Right atrium auricular region (tissue), 2 donors: ENCODE measurements around the gene PODXL2. TPM values are rescaled to one million over a fixed set of nuclear protein-coding genes. Genes with fewer than 3 reads are reported as not detected.

Experiments
- DNase-seq: peaks from one replicate; pipeline ENCODE4 v3.0.0-alpha.2; 2019; ENCODE audit warnings: low spot score
- H3K27ac ChIP-seq, 2 donors: fragments of 200-600 bp; sonication (generic); 1 replicate in 1 of 2; 2 replicates in 1 of 2; pipeline ENCODE4 v1.5.1; 2016 to 2019
- H3K27me3 ChIP-seq, 2 donors: fragments of 200-600 bp; sonication (generic); one replicate each; pipeline versions ENCODE4 v1.5.1 to v1.6.0; 2017 to 2019
- H3K36me3 ChIP-seq: fragments of 200-600 bp; sonication (generic); one replicate; pipeline ENCODE4 v1.5.1; 2016
- H3K4me1 ChIP-seq, 2 donors: fragments of 200-600 bp; sonication (generic); one replicate each; pipeline versions ENCODE4 v1.5.1 to v1.6.0; 2017 to 2019
- H3K4me3 ChIP-seq, 2 donors: fragments of 200-600 bp; sonication (generic); 1 replicate in 1 of 2; 2 replicates in 1 of 2; pipeline ENCODE4 v1.5.1; 2017 to 2019; ENCODE audit warnings: mild to moderate bottlenecking in 1 of 2, moderate library complexity in 1 of 2
- H3K9me3 ChIP-seq, 2 donors: fragments of 200-600 bp; sonication (generic); one replicate each; pipeline ENCODE4 v1.5.1; 2019
- CTCF ChIP-seq, 2 donors: fragments of 200-600 bp; sonication (generic); IDR thresholded peaks; one replicate each; pipeline ENCODE4 v1.5.1; 2019; ENCODE audit warnings: antibody characterized with exemption in 2 of 2
- total RNA-seq, 2 donors: library from RNA; depleted of rRNA; stranded (reverse); fragments of >200 nt; gene quantifications; one replicate each; pipeline ENCODE4 v1.1.0, GENCODE V29; 2016

The PODXL2 gene
- total RNA-seq, 2 donors from 2014 or later: 1.9 to 2.9 TPM

DNA sequence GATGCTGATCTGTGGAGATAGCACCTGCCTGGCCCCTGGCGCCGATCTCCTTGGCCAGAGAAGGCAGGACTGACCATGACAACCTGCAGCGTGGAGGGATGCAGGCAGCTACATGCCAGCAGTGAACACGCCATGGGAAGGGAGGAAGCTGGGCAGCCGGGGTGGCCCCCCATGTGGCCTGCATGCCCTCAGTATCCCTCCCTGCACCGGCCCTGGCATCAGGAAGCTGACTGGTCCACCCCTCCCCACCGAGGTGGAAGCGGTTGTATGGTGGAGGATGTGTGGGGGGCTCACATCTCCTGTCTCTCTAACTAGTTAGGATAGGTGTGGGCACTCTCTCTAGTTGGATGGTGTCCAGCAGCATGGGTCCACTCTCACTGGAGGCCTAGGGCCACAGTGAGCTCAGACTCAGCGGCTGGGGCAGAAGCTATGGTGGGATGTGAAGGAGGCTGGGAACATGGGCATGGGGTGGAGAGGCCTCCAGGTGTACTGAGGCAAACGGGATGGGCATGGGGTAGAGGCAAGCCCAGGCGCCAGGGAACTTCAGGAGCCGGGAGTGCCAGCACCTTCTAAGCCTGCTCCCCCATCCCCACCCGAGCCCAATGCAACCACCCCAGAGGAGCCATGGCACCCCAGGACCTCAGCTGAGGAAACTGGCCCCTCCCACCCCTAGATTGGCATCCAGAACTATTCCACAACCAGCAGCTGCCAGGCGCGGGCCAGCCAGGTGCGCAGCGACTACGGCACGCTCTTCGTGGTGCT, 42.0 kb downstream of the PODXL2 start:
- no peak for DNase-seq
- Histone ChIP-seq H3K36me3 (no peaks in the 10 kb centered on the region), H3K27me3 (no peaks in the 10 kb centered on the region), H3K4me3 (no peak overlapping the region), H3K9me3 (no peaks in the 10 kb centered on the region), H3K4me1 (peaks cover 0 to 35% of the 10 kb centered on the region in 2 donors), H3K27ac (no peak overlapping the region)
- no peak for TF ChIP-seq CTCF (IDR thresholded peaks at IDR 0.05)

DNA sequence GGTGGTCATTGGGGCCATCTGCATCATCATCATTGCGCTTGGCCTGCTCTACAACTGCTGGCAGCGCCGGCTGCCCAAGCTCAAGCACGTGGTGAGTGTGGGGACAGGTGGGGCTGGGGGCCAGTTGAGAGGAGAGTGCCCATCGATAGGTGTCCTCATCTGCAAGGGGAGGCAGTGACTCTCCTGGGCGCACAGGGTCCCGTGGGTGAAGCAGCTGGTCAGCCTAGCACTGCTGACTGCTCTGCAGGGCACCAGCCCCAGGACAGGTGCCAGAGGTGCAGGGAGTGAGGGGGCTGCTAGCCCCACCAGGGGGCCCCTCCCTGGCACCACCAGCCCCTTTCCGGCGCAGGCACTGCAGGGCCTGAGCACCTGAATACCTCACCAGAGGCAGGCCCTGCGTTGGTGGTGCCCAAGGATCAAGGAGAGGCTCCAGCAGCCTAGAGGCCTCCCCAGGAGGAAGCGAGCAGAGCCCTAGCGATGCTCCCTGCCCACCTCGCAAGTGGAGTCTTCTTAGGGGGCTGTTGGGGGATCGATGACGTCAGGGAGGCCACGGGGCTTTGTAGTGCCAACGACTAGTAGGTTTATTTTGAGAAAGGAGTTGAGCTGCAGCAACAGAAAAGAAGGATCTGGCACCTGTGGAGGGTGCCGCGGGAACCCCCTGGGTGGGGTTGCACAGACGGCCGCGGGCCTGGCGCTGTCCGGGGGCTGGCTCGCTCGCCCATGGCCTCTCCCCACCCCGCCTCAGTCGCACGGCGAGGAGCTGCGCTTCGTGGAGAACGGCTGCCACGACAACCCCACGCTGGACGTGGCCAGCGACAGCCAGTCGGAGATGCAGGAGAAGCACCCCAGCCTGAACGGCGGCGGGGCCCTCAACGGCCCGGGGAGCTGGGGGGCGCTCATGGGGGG, 42.8 kb downstream of the PODXL2 start:
- Histone ChIP-seq H3K36me3 (peaks cover 4% of the 10 kb centered on the region), H3K27me3 (no peaks in the 10 kb centered on the region), H3K27ac (peak overlapping the region; percentile 89 to 91), H3K4me3 (peak overlapping the region; percentile 88 to 92), H3K4me1 (peaks cover 0 to 39% of the 10 kb centered on the region in 2 donors), H3K9me3 (no peaks in the 10 kb centered on the region)
- no peak for TF ChIP-seq CTCF (IDR thresholded peaks at IDR 0.05)
- no peak for DNase-seq

DNA sequence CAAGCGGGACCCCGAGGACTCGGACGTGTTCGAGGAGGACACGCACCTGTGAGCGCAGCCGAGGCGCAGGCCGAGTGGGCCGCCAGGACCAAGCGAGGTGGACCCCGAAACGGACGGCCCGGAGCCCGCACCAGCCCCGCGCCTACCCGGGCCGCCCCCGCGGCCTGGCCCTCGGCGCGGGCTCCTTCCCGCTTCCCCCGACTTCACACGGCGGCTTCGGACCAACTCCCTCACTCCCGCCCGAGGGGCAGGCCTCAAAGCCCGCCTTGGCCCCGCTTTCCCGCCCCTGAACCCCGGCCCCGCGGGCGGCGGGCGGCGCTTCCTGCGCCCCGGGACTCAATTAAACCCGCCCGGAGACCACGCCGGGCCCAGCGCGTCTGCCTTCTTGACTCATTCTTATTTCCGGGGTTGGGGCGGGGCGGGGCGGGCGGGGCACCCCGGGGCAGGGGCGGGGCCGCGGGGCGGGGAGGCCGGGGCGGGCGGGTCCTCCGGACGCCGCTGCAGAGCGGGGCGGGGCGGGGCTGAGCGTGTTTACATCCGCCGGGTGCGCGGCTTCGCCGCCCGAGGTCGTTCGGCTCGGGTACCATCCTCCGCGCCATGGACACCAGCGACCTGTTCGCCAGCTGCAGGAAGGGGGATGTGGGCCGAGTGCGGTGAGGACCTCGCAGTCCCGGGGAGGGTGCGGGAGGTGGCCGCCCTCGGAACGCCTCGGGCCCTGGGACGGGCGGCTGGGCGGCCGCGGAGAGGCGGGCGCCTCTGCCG, 43.6 kb downstream of the PODXL2 start, which contains the start of gene ABTB1:
TSS of gene ABTB1 (plus strand) at position 524 of the 762 bp plus-strand sequence. CDS start at position 598, 74 bp downstream.
- Histone ChIP-seq H3K27ac (peak within 1 kb of the TSS; percentile 89 to 91), H3K27me3 (no peaks in the 10 kb centered on the region), H3K4me3 (peak within 1 kb of the TSS; percentile 88 to 92), H3K36me3 (peaks cover 12% of the 10 kb centered on the region), H3K4me1 (peaks cover 0 to 39% of the 10 kb centered on the region in 2 donors), H3K9me3 (no peaks in the 10 kb centered on the region)
- TF ChIP-seq CTCF (IDR thresholded peaks at IDR 0.05): no peak
- DNase-seq: peak; percentile 80

- Histone ChIP-seq H3K9me3 (no peaks in the 10 kb centered on the region), H3K27ac (peak overlapping the region; percentile 89 to 91), H3K27me3 (no peaks in the 10 kb centered on the region), H3K4me3 (peak overlapping the region; percentile 88 to 92), H3K4me1 (peaks cover 0 to 39% of the 10 kb centered on the region in 2 donors), H3K36me3 (peaks cover 20% of the 10 kb centered on the region)
- peak; percentile 55 for DNase-seq
- TF ChIP-seq CTCF (IDR thresholded peaks at IDR 0.05): no peak
Observed at GRCh38 chr3:127673191-127674100, 44.5 kb downstream of the PODXL2 start.
